NCI-H2081 (cell line): Measurements from ENCODE around the gene CTNNBIP1.

Experiments used
- DNase-seq, 2 experiments: peaks; one replicate each; lab custom pipeline; 2025; lab: John Stamatoyannopoulos, UW

CTNNBIP1 gene

GRCh38 chr1:9853249-9853595, 56.8 kb downstream of the CTNNBIP1 start:
- DNase-seq = no peak

- no peak for DNase-seq
Measured at GRCh38 chr1:9852410-9853248, 57.4 kb downstream of the CTNNBIP1 start.

GRCh38 chr1:9852004-9852403, 58.1 kb downstream of the CTNNBIP1 start:
- no peak for DNase-seq

GRCh38 chr1:9850442-9851162, 59.5 kb downstream of the CTNNBIP1 start:
- DNase-seq = no peak

GRCh38 chr1:9849691-9850441, 60.2 kb downstream of the CTNNBIP1 start:
- DNase-seq = no peak

GRCh38 chr1:9848022-9848421, 62.0 kb downstream of the CTNNBIP1 start:
- DNase-seq = no peak

- no peak for DNase-seq
Measured at GRCh38 chr1:9847269-9847668, 62.8 kb downstream of the CTNNBIP1 start.

- DNase-seq = no peak
Measured at GRCh38 chr1:9846611-9847171, 63.4 kb downstream of the CTNNBIP1 start.

- no peak for DNase-seq
Measured at GRCh38 chr1:9845914-9846313, 64.2 kb downstream of the CTNNBIP1 start.

- no peak for DNase-seq
Measured at GRCh38 chr1:9844756-9845155, 65.3 kb downstream of the CTNNBIP1 start.

GRCh38 chr1:9844106-9844505, 66.0 kb downstream of the CTNNBIP1 start:
- DNase-seq = no peak

- DNase-seq = peak; percentile 95 to 99
Measured at GRCh38 chr1:9843576-9843945, 66.5 kb downstream of the CTNNBIP1 start.

- DNase-seq = peak; percentile 84 to 95
Measured at GRCh38 chr1:9842781-9843575, 67.1 kb downstream of the CTNNBIP1 start.

GRCh38 chr1:9842073-9842711, 67.9 kb downstream of the CTNNBIP1 start:
- DNase-seq = peak; percentile 79 to 91

- no peak for DNase-seq
Measured at GRCh38 chr1:9841460-9841859, 68.6 kb downstream of the CTNNBIP1 start.

- peak in 1 of 2 experiments; percentile 24 for DNase-seq
Measured at GRCh38 chr1:9840176-9840575, 69.9 kb downstream of the CTNNBIP1 start.

- no peak for DNase-seq
Measured at GRCh38 chr1:9838946-9839345, 71.1 kb downstream of the CTNNBIP1 start.

GRCh38 chr1:9836632-9836960, 73.5 kb downstream of the CTNNBIP1 start:
- DNase-seq = peak in 1 of 2 experiments; percentile 75

- peak; percentile 37 to 60 for DNase-seq
Measured at GRCh38 chr1:9835758-9836631, 74.1 kb downstream of the CTNNBIP1 start.

- no peak for DNase-seq
Measured at GRCh38 chr1:9835404-9835757, 74.7 kb downstream of the CTNNBIP1 start.
